ENCODE results near the gene KRTAP10-6. TPM values are rescaled to one million over a fixed set of nuclear protein-coding genes. Genes with fewer than 3 reads are reported as not detected.

The KRTAP10-6 gene
- total RNA-seq, 1 donor from 2014 or later, result not detected

DNA sequence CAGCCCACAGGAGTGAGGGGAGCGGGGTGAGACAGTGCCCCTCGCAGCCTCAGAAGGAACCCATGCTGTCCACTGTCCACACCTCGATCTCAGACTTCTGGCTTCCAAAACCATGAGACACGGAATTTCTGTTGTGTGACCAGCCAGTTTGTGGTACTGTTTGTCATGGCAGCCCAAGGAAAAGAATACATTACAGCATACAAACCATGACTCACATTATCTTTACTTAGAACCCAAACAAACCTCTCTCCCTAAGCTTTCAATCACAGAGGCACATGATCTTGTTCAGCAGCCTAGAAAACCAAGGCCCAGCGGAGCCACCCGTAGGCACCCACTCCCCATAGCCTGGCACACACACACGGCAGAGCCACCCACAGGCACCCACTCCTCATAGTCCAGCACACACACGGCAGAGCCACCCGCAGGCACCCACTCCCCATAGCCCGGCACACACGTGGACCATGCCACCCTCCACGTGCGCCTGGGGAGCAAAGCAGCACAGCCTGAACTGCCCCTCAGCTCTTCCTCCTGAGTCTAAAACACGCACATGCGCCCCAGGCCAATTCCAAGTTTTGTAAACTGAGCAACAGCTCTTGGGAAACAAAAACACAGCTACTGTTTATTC is 19.2 kb downstream of the KRTAP10-6 start:
- H3K36me3 Mint-ChIP-seq, result no peaks in the 10 kb centered on the region
- no peak overlapping the region for H3K27ac Mint-ChIP-seq
- TF ChIP-seq, protein P1, sequence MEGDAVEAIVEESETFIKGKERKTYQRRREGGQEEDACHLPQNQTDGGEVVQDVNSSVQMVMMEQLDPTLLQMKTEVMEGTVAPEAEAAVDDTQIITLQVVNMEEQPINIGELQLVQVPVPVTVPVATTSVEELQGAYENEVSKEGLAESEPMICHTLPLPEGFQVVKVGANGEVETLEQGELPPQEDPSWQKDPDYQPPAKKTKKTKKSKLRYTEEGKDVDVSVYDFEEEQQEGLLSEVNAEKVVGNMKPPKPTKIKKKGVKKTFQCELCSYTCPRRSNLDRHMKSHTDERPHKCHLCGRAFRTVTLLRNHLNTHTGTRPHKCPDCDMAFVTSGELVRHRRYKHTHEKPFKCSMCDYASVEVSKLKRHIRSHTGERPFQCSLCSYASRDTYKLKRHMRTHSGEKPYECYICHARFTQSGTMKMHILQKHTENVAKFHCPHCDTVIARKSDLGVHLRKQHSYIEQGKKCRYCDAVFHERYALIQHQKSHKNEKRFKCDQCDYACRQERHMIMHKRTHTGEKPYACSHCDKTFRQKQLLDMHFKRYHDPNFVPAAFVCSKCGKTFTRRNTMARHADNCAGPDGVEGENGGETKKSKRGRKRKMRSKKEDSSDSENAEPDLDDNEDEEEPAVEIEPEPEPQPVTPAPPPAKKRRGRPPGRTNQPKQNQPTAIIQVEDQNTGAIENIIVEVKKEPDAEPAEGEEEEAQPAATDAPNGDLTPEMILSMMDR (conservative IDR thresholded peaks at IDR 0.05), result no peak
- peaks cover 3% of the 10 kb centered on the region for H3K27me3 Mint-ChIP-seq
- peaks cover 5% of the 10 kb centered on the region for H3K9me3 Mint-ChIP-seq
- H3K4me1 Mint-ChIP-seq (ENCODE audit: unreplicated experiment), result no peaks in the 10 kb centered on the region
- no peak overlapping the region for H3K4me3 Mint-ChIP-seq
- no peak for DNase-seq (ENCODE audit: extremely low spot score, unreplicated experiment)

DNA sequence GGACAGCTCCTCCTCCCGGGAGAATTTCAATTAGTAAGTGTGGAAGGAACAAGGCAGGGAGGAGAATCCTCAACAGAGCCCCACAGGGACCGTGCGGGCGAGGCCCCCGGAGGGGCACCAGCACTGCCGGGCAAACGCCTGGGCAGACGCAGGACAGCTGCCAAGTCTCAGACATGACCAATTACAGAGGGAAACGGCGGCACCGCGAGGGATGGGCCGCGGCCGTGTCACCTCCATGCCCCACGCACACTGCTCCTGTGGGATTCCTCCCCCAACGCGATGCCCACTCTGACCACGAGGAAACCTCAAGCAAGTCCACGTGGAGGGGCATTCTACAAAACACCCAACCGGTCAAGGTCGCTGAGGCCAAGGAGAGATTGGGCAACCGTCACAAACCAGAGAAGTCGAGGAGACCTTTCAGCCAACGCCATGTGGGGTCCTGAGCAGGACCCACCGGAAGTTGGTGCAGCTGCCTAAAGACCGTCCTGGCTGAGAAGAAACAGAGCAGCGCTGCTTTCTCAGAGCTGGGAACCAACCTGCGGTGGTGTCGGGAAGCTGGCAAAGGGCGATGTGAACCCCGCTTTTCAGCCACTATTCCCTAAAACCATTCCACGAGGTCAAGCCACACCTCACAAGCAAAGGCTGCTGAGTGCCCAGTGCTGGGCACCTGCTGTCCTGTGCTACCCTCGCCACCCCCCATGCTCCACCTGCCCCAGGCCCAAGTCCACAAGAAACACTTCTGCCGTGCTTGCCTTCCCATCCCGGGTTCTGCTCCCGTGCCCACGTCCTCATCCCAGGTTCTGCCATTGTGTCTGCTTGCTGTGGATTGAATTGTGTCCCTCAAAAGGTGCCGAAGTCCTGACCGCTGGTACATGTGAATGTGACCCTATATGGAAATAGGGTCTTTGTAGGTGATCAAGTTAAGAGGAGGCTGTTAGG is 20.2 kb downstream of the KRTAP10-6 start:
- TF ChIP-seq, protein P1 (conservative IDR thresholded peaks at IDR 0.05), result no peak
- Mint-ChIP-seq H3K9me3 (peaks cover 5% of the 10 kb centered on the region), H3K27me3 (peaks cover 3% of the 10 kb centered on the region), H3K27ac (no peak overlapping the region), H3K36me3 (no peaks in the 10 kb centered on the region), H3K4me1 (ENCODE audit: unreplicated experiment) (no peaks in the 10 kb centered on the region), H3K4me3 (no peak overlapping the region)
- no peak for DNase-seq (ENCODE audit: extremely low spot score, unreplicated experiment)

DNA sequence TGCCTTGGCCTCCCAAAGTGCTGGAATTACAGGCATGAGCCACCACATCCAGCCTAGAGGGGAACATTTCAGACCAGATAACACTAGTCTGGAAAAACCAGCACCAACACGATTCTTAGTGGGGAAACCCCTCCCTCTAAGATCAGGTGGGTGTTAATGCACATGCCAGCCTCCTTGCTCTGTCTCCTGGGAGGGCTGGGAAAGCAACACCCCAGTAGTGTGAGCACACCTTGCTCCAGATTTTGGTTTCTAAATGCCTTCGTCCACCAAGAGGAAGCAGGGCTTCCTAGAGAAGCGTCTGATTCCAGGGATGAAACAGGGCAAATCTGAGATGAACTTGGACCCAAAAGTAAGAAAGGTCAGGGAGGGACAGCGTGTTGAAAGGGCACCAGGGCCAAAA is 21.0 kb downstream of the KRTAP10-6 start:
- Mint-ChIP-seq H3K9me3 (peaks cover 5% of the 10 kb centered on the region), H3K36me3 (no peaks in the 10 kb centered on the region), H3K27me3 (peaks cover 3% of the 10 kb centered on the region), H3K4me3 (no peak overlapping the region), H3K27ac (no peak overlapping the region), H3K4me1 (ENCODE audit: unreplicated experiment) (no peaks in the 10 kb centered on the region)
- DNase-seq (ENCODE audit: extremely low spot score, unreplicated experiment), result no peak
- TF ChIP-seq, protein P1 (conservative IDR thresholded peaks at IDR 0.05), result no peak

DNA sequence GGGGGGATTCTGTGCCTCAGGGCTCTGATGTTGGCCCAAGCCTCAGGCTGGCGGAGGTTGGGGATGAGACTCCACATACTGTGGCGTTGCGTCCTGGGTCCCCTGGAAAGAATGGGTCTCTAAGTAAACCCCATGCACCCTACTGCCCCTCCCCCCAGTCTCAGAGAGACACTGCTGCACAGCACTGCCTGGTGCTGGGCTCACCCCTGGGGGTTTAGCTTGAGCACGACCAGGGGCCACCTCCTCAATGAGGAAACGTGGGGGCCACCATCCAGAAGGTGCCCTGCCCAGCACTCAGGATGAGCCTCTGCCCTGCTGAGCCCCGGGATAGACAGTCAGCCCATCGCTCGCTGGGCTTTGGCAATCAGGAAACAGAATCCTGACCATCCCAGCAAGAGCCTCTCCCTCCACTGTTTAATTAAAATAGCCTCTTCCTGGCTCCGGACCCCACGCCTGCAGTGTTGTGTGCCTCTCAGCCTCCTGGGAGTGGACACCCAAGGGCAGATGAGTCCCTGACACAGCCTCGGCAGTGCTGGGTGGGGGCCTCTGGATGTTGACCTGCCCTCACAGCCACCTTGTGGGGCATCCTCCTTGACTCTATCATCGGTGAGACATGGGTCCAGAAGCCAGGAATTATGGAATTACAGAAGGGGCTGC is 22.3 kb downstream of the KRTAP10-6 start:
- TF ChIP-seq, protein P1 (conservative IDR thresholded peaks at IDR 0.05), result no peak
- Mint-ChIP-seq H3K4me1 (ENCODE audit: unreplicated experiment) (no peaks in the 10 kb centered on the region), H3K36me3 (no peaks in the 10 kb centered on the region), H3K9me3 (peaks cover 5% of the 10 kb centered on the region), H3K4me3 (no peak overlapping the region), H3K27me3 (peaks cover 3% of the 10 kb centered on the region), H3K27ac (no peak overlapping the region)
- no peak for DNase-seq (ENCODE audit: extremely low spot score, unreplicated experiment)

DNA sequence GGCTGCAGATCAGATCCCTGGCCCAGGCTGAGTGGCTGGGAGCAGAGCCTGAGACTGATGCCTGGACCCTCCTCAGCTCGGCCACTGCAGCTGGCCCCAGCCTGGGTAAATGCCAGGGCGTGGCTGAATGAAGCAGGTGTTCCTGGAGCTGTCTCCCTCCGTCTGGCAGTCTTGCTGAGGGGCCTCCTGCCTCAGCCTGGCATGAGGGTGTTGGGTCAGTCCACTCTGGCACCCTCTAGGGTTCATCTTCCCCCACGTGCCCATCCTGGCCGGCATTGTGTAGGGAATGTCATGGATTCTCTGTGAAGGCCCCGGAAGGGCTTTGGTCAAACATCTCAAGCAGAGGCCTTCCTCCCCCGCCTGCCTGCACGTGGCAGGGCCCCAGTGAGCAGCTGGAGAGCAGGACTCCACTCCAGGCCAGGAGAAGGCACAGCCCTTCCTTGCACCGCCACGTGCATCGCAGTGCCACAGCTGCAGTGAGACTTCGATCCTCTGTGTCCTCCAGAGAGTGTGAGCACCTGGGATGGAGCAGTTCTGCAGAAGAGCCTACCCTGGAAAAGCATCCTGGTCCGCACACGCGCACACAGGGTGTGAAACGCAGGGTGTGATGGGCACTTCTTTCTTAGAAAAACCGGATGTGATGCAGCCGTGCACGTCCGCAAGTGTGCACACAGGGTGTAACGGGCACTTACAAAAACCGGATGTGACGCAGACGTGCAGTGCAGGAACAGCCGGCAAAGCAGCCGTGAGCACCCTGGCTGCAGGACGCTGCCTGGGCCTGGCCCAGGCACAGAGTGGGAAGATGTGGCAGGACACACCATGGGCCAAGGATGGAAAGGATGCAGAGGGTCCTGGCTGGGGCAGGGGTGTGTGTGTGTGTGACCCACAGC is 23.4 kb downstream of the KRTAP10-6 start:
- DNase-seq (ENCODE audit: extremely low spot score, unreplicated experiment), result no peak
- TF ChIP-seq, protein P1 (conservative IDR thresholded peaks at IDR 0.05), result no peak
- H3K27me3 Mint-ChIP-seq, result peaks cover 3% of the 10 kb centered on the region
- H3K9me3 Mint-ChIP-seq, result peaks cover 5% of the 10 kb centered on the region
- no peak overlapping the region for H3K27ac Mint-ChIP-seq
- H3K4me3 Mint-ChIP-seq, result no peak overlapping the region
- no peaks in the 10 kb centered on the region for H3K36me3 Mint-ChIP-seq
- H3K4me1 Mint-ChIP-seq (ENCODE audit: unreplicated experiment), result no peaks in the 10 kb centered on the region

Data from type B pancreatic cell (in vitro differentiated cells).